ENCODE data around the gene PRKAB2.
"Not testable (repeated sequence)": the region's sequence is repeated elsewhere in the genome, so short reads cannot be mapped to it uniquely, and the experiment has no call there.

The PRKAB2 gene

GRCh38 chr1:147171399-147172167, 687 bp downstream of the PRKAB2 start:
- DNase-seq (ENCODE audit: low read depth in 2 of 2), result peak in 1 of 2 donors; percentile 9

GRCh38 chr1:147169840-147170674, 2.2 kb downstream of the PRKAB2 start:
- DNase-seq (ENCODE audit: low read depth in 2 of 2), result no peak

GRCh38 chr1:147169171-147169570, 3.1 kb downstream of the PRKAB2 start:
- DNase-seq (ENCODE audit: low read depth in 2 of 2), result no peak

GRCh38 chr1:147168626-147169058, 3.6 kb downstream of the PRKAB2 start:
- no peak for DNase-seq (ENCODE audit: low read depth in 2 of 2)

- DNase-seq (ENCODE audit: low read depth in 2 of 2), result no peak
Measured at GRCh38 chr1:147167365-147167764, 4.9 kb downstream of the PRKAB2 start.

- DNase-seq (ENCODE audit: low read depth in 2 of 2), result no peak
Measured at GRCh38 chr1:147163019-147163418, 9.3 kb downstream of the PRKAB2 start.

- no peak for DNase-seq (ENCODE audit: low read depth in 2 of 2)
Measured at GRCh38 chr1:147162093-147162492, 10.2 kb downstream of the PRKAB2 start.

GRCh38 chr1:147157116-147157515, 15.2 kb downstream of the PRKAB2 start:
- not testable (repeated sequence) for DNase-seq (ENCODE audit: low read depth in 2 of 2)

GRCh38 chr1:147156642-147157041, 15.6 kb downstream of the PRKAB2 start:
- DNase-seq (ENCODE audit: low read depth in 2 of 2), result no peak

- DNase-seq (ENCODE audit: low read depth in 2 of 2), result no peak
Measured at GRCh38 chr1:147152772-147153171, 19.5 kb downstream of the PRKAB2 start.

GRCh38 chr1:147151244-147151643, 21.0 kb downstream of the PRKAB2 start:
- no peak for DNase-seq (ENCODE audit: low read depth in 2 of 2)

GRCh38 chr1:147142886-147143285, 29.4 kb downstream of the PRKAB2 start:
- no peak for DNase-seq (ENCODE audit: low read depth in 2 of 2)

GRCh38 chr1:147130721-147131120, 41.5 kb downstream of the PRKAB2 start:
- not testable (repeated sequence) for DNase-seq (ENCODE audit: low read depth in 2 of 2)

- no peak for DNase-seq (ENCODE audit: low read depth in 2 of 2)
Measured at GRCh38 chr1:147129116-147129873, 43.0 kb downstream of the PRKAB2 start.

GRCh38 chr1:147124266-147124665, 48.0 kb downstream of the PRKAB2 start:
- DNase-seq (ENCODE audit: low read depth in 2 of 2), result no peak

GRCh38 chr1:147117109-147117508, 55.2 kb downstream of the PRKAB2 start:
- DNase-seq (ENCODE audit: low read depth in 2 of 2), result no peak

GRCh38 chr1:147115496-147115895, 56.8 kb downstream of the PRKAB2 start:
- DNase-seq (ENCODE audit: low read depth in 2 of 2), result no peak

GRCh38 chr1:147115079-147115478, 57.2 kb downstream of the PRKAB2 start:
- not testable (repeated sequence) for DNase-seq (ENCODE audit: low read depth in 2 of 2)

- DNase-seq (ENCODE audit: low read depth in 2 of 2), result not testable (repeated sequence)
Measured at GRCh38 chr1:147114353-147114752, 57.9 kb downstream of the PRKAB2 start.

- DNase-seq (ENCODE audit: low read depth in 2 of 2), result no peak
Measured at GRCh38 chr1:147111381-147112130, 60.7 kb downstream of the PRKAB2 start.

- DNase-seq (ENCODE audit: low read depth in 2 of 2), result no peak
Measured at GRCh38 chr1:147110872-147111271, 61.4 kb downstream of the PRKAB2 start.
